Uterus (tissue), 4 donors: ENCODE results near the gene CPVL. TPM values are rescaled to one million over a fixed set of nuclear protein-coding genes. Genes with fewer than 3 reads are reported as not detected.
A peak's percentile ranks its signal among the peaks of the same experiment; 100 is the strongest.

ENCODE experiments used
- DNase-seq, 2 donors: peaks; one replicate each; pipeline ENCODE4 v3.0.0-alpha.2; 2019 to 2020
- H3K27ac ChIP-seq, 2 donors: fragments of 200-600 bp; sonication (generic); 1 replicate in 1 of 2; 2 replicates in 1 of 2; pipeline ENCODE4 v1.5.1; 2016 to 2018
- H3K27me3 ChIP-seq, 2 donors: fragments of 200-600 bp; sonication (generic); one replicate each; pipeline ENCODE4 v1.5.1; 2018 to 2019; ENCODE audit warnings: control low read depth in 1 of 2
- H3K36me3 ChIP-seq, 2 donors: fragments of 200-600 bp; sonication (generic); one replicate each; pipeline ENCODE4 v1.5.1; 2019; ENCODE audit warnings: control low read depth in 1 of 2
- H3K4me1 ChIP-seq, 2 donors: fragments of 200-600 bp; sonication (generic); one replicate each; pipeline ENCODE4 v1.5.1; 2018 to 2019; ENCODE audit warnings: control low read depth in 1 of 2
- H3K4me3 ChIP-seq, 2 donors: fragments of 200-600 bp; sonication (generic); 1 replicate in 1 of 2; 2 replicates in 1 of 2; pipeline ENCODE4 v1.5.1; 2018 to 2019; ENCODE audit warnings: mild to moderate bottlenecking in 1 of 2
- H3K9me3 ChIP-seq, 2 donors: fragments of 200-600 bp; sonication (generic); one replicate each; pipeline ENCODE4 v1.5.1; 2019; ENCODE audit warnings: control low read depth in 1 of 2
- CTCF ChIP-seq, 4 experiments: fragments of 200-600 bp in 2 of 4; fragments of 450-650 bp in 2 of 4; sonication (generic) in 2 of 4; IDR thresholded peaks; one replicate each; pipeline ENCODE4 v1.5.1; 2016 to 2019; ENCODE audit warnings: antibody characterized with exemption in 4 of 4, mild to moderate bottlenecking in 2 of 4, moderate library complexity in 1 of 4
- POLR2A ChIP-seq, 2 donors: fragments of 450-650 bp; IDR thresholded peaks; one replicate each; pipeline ENCODE4 v1.6.1; 2016; ENCODE audit warnings: antibody characterized with exemption in 2 of 2, mild to moderate bottlenecking in 1 of 2, moderate library complexity in 1 of 2
- intact Hi-C: fragments of 100-400 bp; cut with DNase I; formaldehyde crosslinking; loops from one replicate; pipeline ENCODE4 v1.15.1; 2023; ENCODE audit warnings: low total_unique reads
- total RNA-seq, 4 donors: library from RNA; depleted of rRNA in 3 of 4; stranded (reverse); fragments of >200 nt in 3 of 4; gene quantifications; one replicate each; pipeline versions ENCODE4 v1.1.0 to v1.2.4, GENCODE V29; 2014 to 2023
- donor health status: DM: yes; HTN: yes; CAD: no.

Gene CPVL
- total RNA-seq, 4 donors from 2014 or later, result 8.5 to 21.1 (median 14.5) TPM

DNA sequence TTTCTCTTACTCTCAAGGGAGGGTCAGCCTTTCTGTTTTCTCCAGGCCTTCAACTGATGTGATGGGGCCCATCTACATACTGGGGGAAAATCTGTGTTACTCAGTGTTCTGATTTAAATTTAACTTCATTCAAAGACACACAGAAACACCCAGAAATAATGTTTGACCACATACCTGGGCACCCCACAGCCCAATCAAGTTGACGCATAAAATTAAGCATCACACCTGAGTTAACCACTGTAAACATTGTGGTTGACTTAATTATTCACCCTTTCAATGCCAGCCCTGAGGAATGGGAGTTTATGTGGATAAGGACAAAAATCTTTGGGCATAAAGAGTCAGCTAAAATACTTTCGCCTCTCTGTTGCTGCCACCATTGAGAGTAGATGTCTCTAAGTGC lies 38.3 kb upstream of the CPVL start:
- H3K4me3 ChIP-seq, result no peak overlapping the region
- H3K27me3 ChIP-seq, result no peaks in the 10 kb centered on the region
- no peaks in the 10 kb centered on the region for H3K4me1 ChIP-seq
- H3K36me3 ChIP-seq, result no peaks in the 10 kb centered on the region
- intact Hi-C loops, result no loop called here
- H3K9me3 ChIP-seq, result no peaks in the 10 kb centered on the region
- no peak overlapping the region for H3K27ac ChIP-seq
- TF ChIP-seq CTCF (IDR thresholded peaks at IDR 0.05) (no peak), POLR2A (IDR thresholded peaks at IDR 0.05) (no peak)
- DNase-seq, result no peak

GRCh38 chr7:29179115-29179514 lies 32.8 kb upstream of the CPVL start:
- no peaks in the 10 kb centered on the region for H3K27me3 ChIP-seq
- H3K4me1 ChIP-seq, result no peaks in the 10 kb centered on the region
- no peak overlapping the region for H3K4me3 ChIP-seq
- peak overlapping the region in 1 of 2 donors; percentile 57 for H3K27ac ChIP-seq
- TF ChIP-seq POLR2A (IDR thresholded peaks at IDR 0.05) (no peak), CTCF (IDR thresholded peaks at IDR 0.05) (no peak)
- no peaks in the 10 kb centered on the region for H3K36me3 ChIP-seq
- no peak for DNase-seq
- intact Hi-C loops, result no loop called here
- no peaks in the 10 kb centered on the region for H3K9me3 ChIP-seq

DNA sequence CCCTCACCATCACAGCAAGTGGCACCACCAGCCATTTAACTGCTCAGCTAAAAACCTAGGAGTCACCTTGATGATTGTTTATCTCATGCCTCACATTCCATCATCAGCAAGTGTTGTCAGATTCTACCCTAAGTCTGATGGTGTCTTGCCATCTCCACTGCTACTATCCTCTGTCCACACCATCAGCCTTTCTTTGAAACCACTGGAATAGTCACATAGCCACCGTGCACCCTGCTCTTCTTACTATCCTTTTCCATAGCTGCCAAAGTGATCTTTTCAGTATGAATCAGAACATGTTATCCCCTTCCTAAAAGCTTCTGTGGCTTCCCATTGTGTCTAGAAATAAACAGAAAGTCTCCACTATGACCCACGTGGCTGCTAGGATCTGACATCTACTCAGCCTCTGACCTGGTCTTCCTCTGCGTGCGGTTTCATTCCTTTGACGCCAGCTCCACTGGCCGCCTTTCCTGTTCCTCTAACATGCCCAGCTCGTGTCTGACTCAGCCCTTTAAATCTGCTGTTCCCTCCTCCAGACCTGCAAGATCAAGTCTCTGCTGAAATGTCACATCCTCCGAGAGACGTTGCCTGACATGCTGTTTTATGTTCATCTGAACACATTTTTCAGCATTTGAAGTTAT lies 31.7 kb upstream of the CPVL start:
- peak; percentile 18 to 61 for DNase-seq
- H3K9me3 ChIP-seq, result no peaks in the 10 kb centered on the region
- intact Hi-C loops, result no loop called here
- no peaks in the 10 kb centered on the region for H3K36me3 ChIP-seq
- peak overlapping the region in 1 of 2 donors; percentile 59 for H3K27ac ChIP-seq
- H3K4me1 ChIP-seq, result no peaks in the 10 kb centered on the region
- TF ChIP-seq CTCF (IDR thresholded peaks at IDR 0.05), result no peak
- no peak for TF ChIP-seq POLR2A (IDR thresholded peaks at IDR 0.05)
- H3K27me3 ChIP-seq, result no peaks in the 10 kb centered on the region
- no peak overlapping the region for H3K4me3 ChIP-seq

GRCh38 chr7:29173458-29173857 lies 27.1 kb upstream of the CPVL start:
- Histone ChIP-seq H3K4me3 (no peak overlapping the region), H3K36me3 (no peaks in the 10 kb centered on the region), H3K9me3 (no peaks in the 10 kb centered on the region), H3K4me1 (no peaks in the 10 kb centered on the region), H3K27me3 (no peaks in the 10 kb centered on the region), H3K27ac (peak overlapping the region in 1 of 2 donors; percentile 27)
- no peak for TF ChIP-seq POLR2A (IDR thresholded peaks at IDR 0.05)
- peak in 1 of 2 donors; percentile 27 for DNase-seq
- intact Hi-C loops, result no loop called here

GRCh38 chr7:29170781-29171180 lies 24.4 kb upstream of the CPVL start:
- Histone ChIP-seq H3K27me3 (no peaks in the 10 kb centered on the region), H3K4me1 (no peaks in the 10 kb centered on the region), H3K4me3 (no peak overlapping the region), H3K36me3 (no peaks in the 10 kb centered on the region), H3K9me3 (no peaks in the 10 kb centered on the region), H3K27ac (no peak overlapping the region)
- intact Hi-C loops, result no loop called here
- DNase-seq, result no peak
- TF ChIP-seq CTCF (IDR thresholded peaks at IDR 0.05), result no peak
- TF ChIP-seq POLR2A (IDR thresholded peaks at IDR 0.05), result no peak

GRCh38 chr7:29167721-29168120 lies 21.4 kb upstream of the CPVL start:
- H3K4me3 ChIP-seq, result no peak overlapping the region
- H3K27ac ChIP-seq, result no peak overlapping the region
- no peaks in the 10 kb centered on the region for H3K9me3 ChIP-seq
- intact Hi-C loops, result no loop called here
- no peaks in the 10 kb centered on the region for H3K36me3 ChIP-seq
- TF ChIP-seq POLR2A (IDR thresholded peaks at IDR 0.05), result no peak
- no peak for TF ChIP-seq CTCF (IDR thresholded peaks at IDR 0.05)
- DNase-seq, result no peak
- H3K4me1 ChIP-seq, result no peaks in the 10 kb centered on the region
- H3K27me3 ChIP-seq, result no peaks in the 10 kb centered on the region
